HepG2 (cell line): ENCODE results near the gene PPDPF. TPM values are rescaled to one million over a fixed set of nuclear protein-coding genes. Genes with fewer than 3 reads are reported as not detected.

Experiments
- CAMTA2 ChIP-seq: sonication (generic); formaldehyde crosslinking; IDR thresholded peaks from 2 replicates; pipeline ENCODE4 v1.4.0; 2020; ENCODE audit warnings: mild to moderate bottlenecking, missing genetic modification reagents, borderline replicate concordance
- POGZ ChIP-seq: sonication (generic); formaldehyde crosslinking; IDR thresholded peaks from 2 replicates; pipeline ENCODE4 v1.4.0; 2020; ENCODE audit warnings: mild to moderate bottlenecking, missing genetic modification reagents
- SIX1 ChIP-seq: sonication (generic); formaldehyde crosslinking; IDR thresholded peaks from 2 replicates; pipeline ENCODE4 v1.4.0; 2020; ENCODE audit warnings: missing genetic modification reagents, borderline replicate concordance
- TBP ChIP-seq: sonication (generic); formaldehyde crosslinking; IDR thresholded peaks from 2 replicates; pipeline ENCODE4 v1.5.0; 2020; ENCODE audit warnings: missing genetic modification reagents
- ZNF274 ChIP-seq: sonication (generic); formaldehyde crosslinking; IDR thresholded peaks from 2 replicates; pipeline ENCODE4 v1.5.1; 2020; ENCODE audit warnings: mild to moderate bottlenecking, missing genetic modification reagents
- ZNF556 ChIP-seq: sonication (generic); formaldehyde crosslinking; IDR thresholded peaks from 2 replicates; pipeline ENCODE4 v1.4.0; 2020; ENCODE audit warnings: mild to moderate bottlenecking, missing genetic modification reagents, borderline replicate concordance
- ZNF607 ChIP-seq: sonication (generic); formaldehyde crosslinking; IDR thresholded peaks from 2 replicates; pipeline ENCODE4 v1.5.1; 2020; ENCODE audit warnings: missing genetic modification reagents, mild to moderate bottlenecking, borderline replicate concordance
- ZNF883 ChIP-seq: sonication (generic); formaldehyde crosslinking; IDR thresholded peaks from 2 replicates; pipeline ENCODE4 v1.5.1; 2020; ENCODE audit warnings: mild to moderate bottlenecking, missing genetic modification reagents; ENCODE audit errors: not compliant biosample characterization
- polyA plus RNA-seq, 8 experiments: library from polyadenylated mRNA; depleted of rRNA in 3 of 8; stranded (reverse) in 7 of 8; unstranded in 1 of 8; fragments of >200 nt; fragmentation: Illumina TruSeq in 4 of 8; extraction: Trizol in 4 of 8; gene quantifications; 2 replicates each; pipeline versions ENCODE4 v1.2.1 to v1.2.3, GENCODE V29; 2011 to 2016; ENCODE audit warnings: low read depth in 4 of 8, missing spikeins in 1 of 8, mixed read lengths in 1 of 8; ENCODE audit not compliant: insufficient read depth in 1 of 8
- total RNA-seq, 5 experiments: library from RNA; depleted of rRNA; stranded (reverse); fragments of >200 nt; fragmentation: Illumina TruSeq; extraction: Trizol; gene quantifications; 2 replicates each; pipeline ENCODE4 v1.2.3, GENCODE V29; 2016; ENCODE audit warnings: low read depth in 1 of 5
- TF ChIP-seq, protein P1 (sequence below): sonication (generic); formaldehyde crosslinking; IDR thresholded peaks from 2 replicates; pipeline ENCODE4 v1.5.1; 2020; ENCODE audit warnings: mild to moderate bottlenecking, missing genetic modification reagents, moderate library complexity

PPDPF gene
- total and polyA plus RNA-seq, 2 of the 13 experiments (the other 11 are each of a cell fraction or from before 2014, with no cell fraction given), result 1.8 to 7.0 TPM

DNA sequence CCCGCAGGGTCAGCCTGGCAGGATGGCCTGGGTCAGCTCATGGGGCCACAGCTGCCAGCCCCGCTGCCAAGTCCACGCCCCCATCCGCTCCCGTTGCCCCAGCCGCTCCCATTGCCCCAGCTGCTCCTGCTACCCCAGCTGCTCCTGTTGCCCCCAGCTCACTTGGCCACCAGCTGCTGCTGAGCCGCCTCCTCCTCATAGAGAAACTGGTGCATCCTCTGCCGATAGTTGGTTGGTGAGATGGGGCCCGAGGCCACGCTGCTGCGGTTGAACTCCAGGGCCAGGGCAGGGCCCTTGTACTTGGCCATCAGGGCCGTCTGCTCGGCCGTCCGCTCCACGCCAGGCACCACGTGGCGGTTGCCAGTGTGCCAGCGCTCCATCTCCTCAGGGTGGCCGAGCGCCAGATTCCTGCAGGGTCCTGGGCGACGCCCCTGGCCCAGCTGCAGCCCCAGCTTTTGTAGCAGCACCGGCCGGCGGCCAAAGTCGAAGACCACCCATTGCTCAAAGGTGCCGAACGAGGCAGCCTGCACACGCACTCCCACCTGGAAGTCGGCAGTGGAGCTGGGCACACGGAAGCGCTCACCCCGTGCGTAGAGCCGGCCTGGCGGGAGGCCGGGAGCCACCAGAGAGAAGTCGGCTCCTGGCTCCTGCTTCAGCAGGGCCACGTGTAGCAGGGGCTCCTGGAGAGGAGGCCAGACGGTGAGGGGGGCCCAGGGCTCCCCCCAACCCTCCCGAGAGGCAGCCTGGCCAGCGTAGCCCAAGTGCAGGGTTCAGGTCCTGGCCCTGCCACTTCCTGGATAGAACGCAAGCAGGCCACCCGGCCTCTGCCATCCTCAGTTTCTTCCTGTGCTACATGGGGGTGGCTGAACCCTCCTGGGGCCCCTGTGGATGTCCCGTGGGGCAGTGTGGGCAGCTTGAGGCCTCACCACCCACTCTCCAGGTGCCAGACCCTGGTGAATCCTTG is 48.7 kb downstream of the PPDPF start (continued):
- TF ChIP-seq, protein P1, sequence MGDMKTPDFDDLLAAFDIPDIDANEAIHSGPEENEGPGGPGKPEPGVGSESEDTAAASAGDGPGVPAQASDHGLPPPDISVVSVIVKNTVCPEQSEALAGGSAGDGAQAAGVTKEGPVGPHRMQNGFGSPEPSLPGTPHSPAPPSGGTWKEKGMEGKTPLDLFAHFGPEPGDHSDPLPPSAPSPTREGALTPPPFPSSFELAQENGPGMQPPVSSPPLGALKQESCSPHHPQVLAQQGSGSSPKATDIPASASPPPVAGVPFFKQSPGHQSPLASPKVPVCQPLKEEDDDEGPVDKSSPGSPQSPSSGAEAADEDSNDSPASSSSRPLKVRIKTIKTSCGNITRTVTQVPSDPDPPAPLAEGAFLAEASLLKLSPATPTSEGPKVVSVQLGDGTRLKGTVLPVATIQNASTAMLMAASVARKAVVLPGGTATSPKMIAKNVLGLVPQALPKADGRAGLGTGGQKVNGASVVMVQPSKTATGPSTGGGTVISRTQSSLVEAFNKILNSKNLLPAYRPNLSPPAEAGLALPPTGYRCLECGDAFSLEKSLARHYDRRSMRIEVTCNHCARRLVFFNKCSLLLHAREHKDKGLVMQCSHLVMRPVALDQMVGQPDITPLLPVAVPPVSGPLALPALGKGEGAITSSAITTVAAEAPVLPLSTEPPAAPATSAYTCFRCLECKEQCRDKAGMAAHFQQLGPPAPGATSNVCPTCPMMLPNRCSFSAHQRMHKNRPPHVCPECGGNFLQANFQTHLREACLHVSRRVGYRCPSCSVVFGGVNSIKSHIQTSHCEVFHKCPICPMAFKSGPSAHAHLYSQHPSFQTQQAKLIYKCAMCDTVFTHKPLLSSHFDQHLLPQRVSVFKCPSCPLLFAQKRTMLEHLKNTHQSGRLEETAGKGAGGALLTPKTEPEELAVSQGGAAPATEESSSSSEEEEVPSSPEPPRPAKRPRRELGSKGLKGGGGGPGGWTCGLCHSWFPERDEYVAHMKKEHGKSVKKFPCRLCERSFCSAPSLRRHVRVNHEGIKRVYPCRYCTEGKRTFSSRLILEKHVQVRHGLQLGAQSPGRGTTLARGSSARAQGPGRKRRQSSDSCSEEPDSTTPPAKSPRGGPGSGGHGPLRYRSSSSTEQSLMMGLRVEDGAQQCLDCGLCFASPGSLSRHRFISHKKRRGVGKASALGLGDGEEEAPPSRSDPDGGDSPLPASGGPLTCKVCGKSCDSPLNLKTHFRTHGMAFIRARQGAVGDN (CRISPR knock-in tag), result 0 out of 2 replicates have a peak, but pooled peaks have one; percentile 20
- TF ChIP-seq SIX1 (CRISPR knock-in tag) (no peak), TBP (CRISPR knock-in tag) (no peak), POGZ (CRISPR knock-in tag) (no peak), CAMTA2 (CRISPR knock-in tag) (0 out of 2 replicates have a peak, but pooled peaks have one; percentile 33), ZNF883 (CRISPR knock-in tag) (peak; percentile 36), ZNF274 (CRISPR knock-in tag) (peak; percentile 35; the same call in 1 of the 2 replicates), ZNF556 (CRISPR knock-in tag) (no peak), ZNF607 (CRISPR knock-in tag) (no peak)
